Inflammatory macrophage treated with lipopolysaccharide for 4 hours (primary cell): ENCODE results near the gene UBE2E2.

Source experiments
- DNase-seq: peaks from one replicate; pipeline ENCODE4 v3.0.0-alpha.2; 2020

The UBE2E2 gene

DNA sequence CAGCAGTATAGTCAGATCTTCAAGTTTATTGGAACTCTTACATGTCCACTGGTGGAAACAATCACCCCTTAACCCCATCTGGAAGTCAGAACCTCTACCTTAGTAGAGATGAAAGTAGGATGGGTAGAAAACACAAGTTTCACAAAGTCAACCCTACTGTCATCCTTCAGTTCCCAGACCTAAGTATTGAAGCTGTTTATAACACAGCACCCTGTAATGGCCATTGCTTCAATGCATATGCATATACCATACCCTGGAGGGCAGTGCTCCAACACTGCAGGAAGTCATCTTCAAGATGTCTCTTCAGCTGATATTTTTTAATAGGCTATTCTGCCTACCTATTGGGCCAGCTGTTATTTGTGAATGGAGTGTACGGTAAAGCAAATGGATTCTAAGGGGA, 241.3 kb downstream of the UBE2E2 start:
- no peak for DNase-seq

GRCh38 chr3:23446301-23446700, 243.2 kb downstream of the UBE2E2 start:
- no peak for DNase-seq

DNA sequence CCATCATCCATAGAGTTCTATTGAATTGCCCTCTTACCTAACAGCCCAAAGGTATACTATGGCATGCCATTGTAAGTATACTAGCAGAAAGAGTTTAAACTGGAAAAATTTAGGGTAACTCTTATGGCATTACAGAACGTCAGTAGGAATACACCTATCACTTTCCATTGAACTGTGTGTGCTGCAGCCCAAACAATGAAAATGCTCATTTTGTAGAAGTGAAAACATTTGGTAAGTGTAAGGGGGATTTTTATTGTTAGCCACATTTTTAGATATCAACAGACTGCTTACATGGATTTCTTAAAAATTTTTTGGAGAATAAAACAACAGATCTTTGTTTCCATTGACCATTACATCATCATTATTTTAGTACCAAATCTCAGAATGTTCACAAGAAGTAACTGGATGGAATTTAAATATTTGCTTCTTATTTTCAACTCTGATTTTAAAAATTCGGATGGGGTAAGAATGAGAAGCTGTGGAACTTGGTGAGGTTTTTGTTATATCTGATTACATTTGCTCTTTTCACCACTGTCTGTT, 245.9 kb downstream of the UBE2E2 start:
- no peak for DNase-seq

GRCh38 chr3:23450051-23450450, 246.9 kb downstream of the UBE2E2 start:
- no peak for DNase-seq

- DNase-seq: no peak
These were observed 247.7 kb downstream of the UBE2E2 start for GRCh38 chr3:23450806-23451205.

DNA sequence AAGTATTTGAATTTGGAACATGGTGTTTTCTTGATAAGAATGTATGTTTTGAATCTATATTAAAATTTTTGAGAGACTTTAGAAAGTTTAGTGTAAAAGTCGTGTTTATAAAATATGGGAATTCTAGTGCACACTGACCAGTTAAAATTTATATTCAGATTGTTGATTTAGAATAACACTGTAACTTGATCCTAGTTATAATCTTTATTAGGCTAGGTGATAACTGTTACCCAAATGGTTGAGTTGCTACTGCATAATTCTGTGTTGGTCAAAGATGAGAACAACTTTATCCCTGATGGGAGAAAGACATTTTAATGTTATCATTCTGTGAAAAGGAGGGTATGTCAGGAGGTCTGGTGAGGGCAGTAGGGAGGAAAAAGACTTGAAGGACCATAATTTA, 249.3 kb downstream of the UBE2E2 start:
- no peak for DNase-seq

DNA sequence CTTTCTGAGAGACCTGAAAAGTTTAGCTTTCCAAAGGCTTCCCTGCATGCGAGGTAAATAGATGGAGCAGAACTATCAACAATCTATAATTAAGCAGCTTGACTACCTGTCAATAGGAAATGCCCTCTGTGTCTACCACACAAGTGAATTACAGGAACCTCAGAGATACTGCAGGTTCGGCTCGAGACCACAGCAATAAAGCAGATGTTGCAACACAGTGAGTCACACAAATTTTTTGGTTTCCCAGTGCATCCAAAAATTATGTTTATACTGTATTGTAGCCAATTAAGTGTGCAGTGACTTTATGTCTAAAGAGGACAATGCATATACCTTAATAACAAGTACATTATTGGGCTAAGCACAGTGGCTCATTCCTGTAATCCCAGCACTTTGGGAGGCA, 252.0 kb downstream of the UBE2E2 start:
- DNase-seq: peak; percentile 44

DNA sequence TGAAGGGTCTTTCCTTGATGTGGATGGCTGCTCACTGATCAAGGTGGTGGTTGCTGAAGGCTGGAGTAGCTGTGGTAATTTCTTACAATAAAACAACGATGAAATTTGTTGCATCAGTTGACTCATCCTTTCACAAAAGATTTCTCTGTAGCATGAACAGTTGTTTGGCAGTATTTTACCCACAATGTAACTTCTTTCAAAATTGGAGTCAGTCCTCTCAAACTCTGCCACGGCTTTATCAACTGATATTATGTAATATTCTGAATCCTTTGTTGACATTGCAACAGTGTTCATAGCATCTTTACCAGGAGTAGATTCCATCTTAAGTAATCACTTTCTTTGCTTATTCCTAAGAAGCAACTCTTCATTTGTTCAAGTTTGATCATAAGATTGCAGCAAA, 252.6 kb downstream of the UBE2E2 start:
- DNase-seq: peak; percentile 14

GRCh38 chr3:23457697-23458096, 254.6 kb downstream of the UBE2E2 start:
- peak; percentile 36 for DNase-seq

DNA sequence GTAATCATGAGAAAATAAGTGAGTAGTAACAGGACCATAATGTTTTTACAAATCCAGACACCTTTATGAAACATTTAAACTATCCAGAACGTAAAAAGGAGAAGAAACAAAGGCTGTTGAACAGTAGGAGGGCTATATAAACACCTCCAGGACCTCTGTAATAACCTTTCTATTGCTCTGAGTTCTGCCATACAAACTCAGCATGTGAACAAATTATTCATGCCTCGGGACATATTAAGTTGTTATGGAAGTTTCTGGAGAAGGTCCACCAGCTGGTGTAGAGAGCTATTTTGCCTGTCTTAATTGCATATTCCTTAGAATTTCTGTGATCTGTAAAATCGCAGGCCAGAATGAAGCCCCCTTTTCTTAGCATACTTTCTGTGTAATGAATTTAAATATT, 256.3 kb downstream of the UBE2E2 start:
- no peak for DNase-seq

- no peak for DNase-seq
These were observed 256.9 kb downstream of the UBE2E2 start for GRCh38 chr3:23459889-23460546.

DNA sequence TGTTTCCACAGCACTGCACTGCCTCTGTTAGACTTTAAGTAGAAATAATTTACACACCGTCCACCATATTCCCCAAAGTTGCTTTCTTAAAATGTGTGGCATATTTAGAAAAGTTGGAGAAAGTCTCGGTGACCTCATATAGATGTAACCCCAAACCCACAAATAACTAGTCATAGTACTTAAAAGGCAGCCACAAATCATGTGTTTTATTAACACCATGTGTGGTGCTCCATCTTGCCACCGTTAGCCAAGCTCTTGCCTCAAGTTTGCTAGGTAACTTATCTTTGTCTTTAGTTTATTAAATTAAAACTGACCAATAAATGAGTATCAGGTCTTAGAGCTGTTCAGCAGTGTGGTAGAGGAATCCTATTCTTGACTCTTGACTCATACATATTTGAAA, 257.9 kb downstream of the UBE2E2 start:
- no peak for DNase-seq

GRCh38 chr3:23463791-23464190, 260.7 kb downstream of the UBE2E2 start:
- no peak for DNase-seq

DNA sequence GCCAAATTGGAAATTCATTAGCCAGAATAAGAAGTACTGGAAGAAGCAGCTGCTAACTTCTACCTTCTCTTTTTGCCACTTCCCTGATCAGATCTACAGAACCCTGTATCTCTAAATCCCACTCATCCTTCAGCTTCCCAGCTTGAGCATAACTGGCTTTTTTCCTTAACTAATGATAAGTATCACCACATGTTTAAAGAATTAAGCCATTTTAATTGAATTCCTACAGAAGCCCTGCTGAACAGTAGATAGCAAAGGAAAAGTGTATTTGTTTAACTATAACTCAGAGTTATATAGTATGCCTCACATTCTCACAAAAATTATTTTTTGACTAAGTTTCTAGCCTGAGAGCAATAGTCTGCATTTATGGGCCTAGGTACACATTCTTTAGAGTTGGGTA, 262.4 kb downstream of the UBE2E2 start:
- DNase-seq: no peak

DNA sequence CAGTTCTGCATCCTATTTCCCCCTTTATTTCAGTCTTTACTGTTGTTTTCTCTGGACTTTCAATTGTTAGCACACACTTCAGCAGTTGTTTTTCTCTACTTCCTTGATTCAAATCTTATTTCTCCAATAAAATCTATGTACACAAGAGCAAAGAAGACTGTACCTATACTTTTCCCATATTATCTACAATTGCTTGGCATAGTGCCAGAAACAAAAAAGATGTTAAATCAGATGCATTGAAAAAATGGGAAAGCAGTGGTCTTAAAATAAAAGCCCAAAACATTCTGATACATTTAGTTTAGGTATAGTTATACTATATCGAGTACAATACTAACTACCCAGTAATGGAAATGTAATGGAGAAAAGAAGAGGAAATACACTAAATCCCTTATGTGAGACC, 265.1 kb downstream of the UBE2E2 start:
- no peak for DNase-seq

- DNase-seq: no peak
These were observed 271.6 kb downstream of the UBE2E2 start for GRCh38 chr3:23474580-23475357.

GRCh38 chr3:23475446-23475845, 272.3 kb downstream of the UBE2E2 start:
- DNase-seq: no peak

DNA sequence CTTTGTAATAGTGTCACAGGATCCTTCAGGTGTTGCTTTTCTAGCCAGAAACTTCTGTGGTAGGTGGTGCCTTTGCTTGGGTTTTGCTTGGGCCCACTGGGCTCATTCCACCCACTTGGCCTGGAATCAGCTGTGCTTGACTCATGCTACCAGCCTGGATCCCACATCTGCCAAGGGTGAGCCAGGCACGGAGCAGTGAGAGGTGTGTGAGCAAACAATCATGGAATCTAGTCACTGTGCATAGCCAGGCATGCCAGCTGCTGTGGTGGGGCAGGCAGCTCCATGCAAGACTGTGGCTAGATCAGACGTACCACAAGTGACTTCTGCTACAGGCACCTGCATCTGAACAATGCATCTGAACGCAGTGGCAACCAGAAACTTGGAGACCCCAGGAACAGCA, 275.9 kb downstream of the UBE2E2 start:
- no peak for DNase-seq

GRCh38 chr3:23479615-23480328, 276.6 kb downstream of the UBE2E2 start:
- DNase-seq: no peak

GRCh38 chr3:23480329-23480714, 277.2 kb downstream of the UBE2E2 start:
- no peak for DNase-seq

DNA sequence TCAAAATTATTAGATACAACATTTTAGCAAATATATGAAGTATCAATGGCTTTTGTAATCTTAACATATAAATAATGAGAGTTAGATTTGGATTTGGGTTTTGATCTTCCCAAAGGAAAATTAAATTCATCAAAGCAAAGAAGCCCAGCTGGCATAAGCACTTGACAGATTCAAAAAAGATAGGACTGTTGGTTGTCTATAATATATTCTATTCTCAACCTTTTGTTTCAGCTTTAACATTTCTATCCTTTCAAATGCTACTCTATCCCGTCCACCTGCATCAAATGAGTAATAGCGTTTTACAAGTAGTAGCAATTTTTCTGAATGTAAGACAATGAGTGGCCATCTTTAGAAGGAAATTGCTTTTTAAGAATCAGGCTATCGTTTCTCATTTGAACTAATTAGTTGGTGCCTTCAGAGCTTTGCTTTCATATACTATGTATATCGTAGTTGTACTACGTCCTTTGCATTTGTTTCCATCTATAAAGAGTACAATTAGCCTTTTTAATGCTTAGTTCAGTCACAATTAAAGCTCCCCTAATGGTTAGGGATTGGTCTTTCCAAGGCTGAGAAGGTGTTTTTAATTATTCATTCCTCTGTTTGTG, 278.0 kb downstream of the UBE2E2 start:
- no peak for DNase-seq

GRCh38 chr3:23481616-23482278, 278.6 kb downstream of the UBE2E2 start:
- DNase-seq: peak; percentile 58

GRCh38 chr3:23484386-23484785, 281.3 kb downstream of the UBE2E2 start:
- peak; percentile 7 for DNase-seq
